Measurements from ENCODE around the gene HEPACAM. TPM values are rescaled to one million over a fixed set of nuclear protein-coding genes. Genes with fewer than 3 reads are reported as not detected.

Gene HEPACAM
- total RNA-seq, 1 donor from 2014 or later, result 0.14 TPM

DNA sequence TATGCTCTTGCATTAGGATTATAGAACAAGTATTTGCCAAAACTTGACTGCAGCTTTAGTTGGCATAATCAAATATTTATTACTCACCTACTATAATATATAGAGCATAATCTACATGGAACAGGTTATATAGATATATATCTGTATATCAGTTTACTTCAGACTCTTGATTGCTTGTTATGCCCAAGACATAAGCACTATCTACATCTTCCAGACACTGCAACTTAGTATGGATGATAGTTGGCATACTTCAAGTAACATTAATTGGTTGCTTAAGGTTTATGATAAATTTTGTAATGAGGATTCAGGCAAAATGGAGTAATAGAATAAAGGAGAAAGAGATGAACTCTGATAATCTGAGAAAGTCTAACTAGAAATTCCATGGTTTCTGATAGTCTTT, 19.2 kb upstream of the HEPACAM start:
- TF ChIP-seq, protein P1, sequence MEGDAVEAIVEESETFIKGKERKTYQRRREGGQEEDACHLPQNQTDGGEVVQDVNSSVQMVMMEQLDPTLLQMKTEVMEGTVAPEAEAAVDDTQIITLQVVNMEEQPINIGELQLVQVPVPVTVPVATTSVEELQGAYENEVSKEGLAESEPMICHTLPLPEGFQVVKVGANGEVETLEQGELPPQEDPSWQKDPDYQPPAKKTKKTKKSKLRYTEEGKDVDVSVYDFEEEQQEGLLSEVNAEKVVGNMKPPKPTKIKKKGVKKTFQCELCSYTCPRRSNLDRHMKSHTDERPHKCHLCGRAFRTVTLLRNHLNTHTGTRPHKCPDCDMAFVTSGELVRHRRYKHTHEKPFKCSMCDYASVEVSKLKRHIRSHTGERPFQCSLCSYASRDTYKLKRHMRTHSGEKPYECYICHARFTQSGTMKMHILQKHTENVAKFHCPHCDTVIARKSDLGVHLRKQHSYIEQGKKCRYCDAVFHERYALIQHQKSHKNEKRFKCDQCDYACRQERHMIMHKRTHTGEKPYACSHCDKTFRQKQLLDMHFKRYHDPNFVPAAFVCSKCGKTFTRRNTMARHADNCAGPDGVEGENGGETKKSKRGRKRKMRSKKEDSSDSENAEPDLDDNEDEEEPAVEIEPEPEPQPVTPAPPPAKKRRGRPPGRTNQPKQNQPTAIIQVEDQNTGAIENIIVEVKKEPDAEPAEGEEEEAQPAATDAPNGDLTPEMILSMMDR (IDR thresholded peaks at IDR 0.05), result no peak
- Histone ChIP-seq H3K4me1 (peaks cover 11% of the 10 kb centered on the region), H3K4me3 (no peak overlapping the region), H3K36me3 (no peaks in the 10 kb centered on the region), H3K9me3 (no peaks in the 10 kb centered on the region), H3K27me3 (no peaks in the 10 kb centered on the region), H3K27ac (no peak overlapping the region)
- ATAC-seq (no peak), DNase-seq (no peak)
- intact Hi-C loops (cut with DNase I), result loop anchor here (5.0 kb wide), 1 partner anchor 172 kb away; no protein-coding TSS in a partner anchor

DNA sequence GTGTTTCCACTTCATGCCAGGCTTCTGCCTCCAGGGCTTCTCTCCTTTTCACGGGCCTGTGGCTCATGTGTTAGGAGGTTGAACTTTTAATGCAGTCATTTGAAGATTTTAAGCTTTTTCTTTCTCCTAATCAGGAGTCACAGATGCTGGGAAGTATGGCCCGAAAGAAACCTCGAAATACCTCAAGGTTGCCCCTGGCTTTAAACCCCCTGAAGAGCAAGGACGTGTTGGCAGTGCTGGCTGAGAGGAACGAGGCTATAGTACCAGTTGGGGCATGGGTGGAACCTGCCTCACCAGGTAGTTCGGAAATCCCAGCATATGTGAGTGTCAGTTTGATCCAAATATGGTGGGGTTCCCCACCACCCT, 18.7 kb upstream of the HEPACAM start:
- no peaks in the 10 kb centered on the region for H3K27me3 ChIP-seq

DNA sequence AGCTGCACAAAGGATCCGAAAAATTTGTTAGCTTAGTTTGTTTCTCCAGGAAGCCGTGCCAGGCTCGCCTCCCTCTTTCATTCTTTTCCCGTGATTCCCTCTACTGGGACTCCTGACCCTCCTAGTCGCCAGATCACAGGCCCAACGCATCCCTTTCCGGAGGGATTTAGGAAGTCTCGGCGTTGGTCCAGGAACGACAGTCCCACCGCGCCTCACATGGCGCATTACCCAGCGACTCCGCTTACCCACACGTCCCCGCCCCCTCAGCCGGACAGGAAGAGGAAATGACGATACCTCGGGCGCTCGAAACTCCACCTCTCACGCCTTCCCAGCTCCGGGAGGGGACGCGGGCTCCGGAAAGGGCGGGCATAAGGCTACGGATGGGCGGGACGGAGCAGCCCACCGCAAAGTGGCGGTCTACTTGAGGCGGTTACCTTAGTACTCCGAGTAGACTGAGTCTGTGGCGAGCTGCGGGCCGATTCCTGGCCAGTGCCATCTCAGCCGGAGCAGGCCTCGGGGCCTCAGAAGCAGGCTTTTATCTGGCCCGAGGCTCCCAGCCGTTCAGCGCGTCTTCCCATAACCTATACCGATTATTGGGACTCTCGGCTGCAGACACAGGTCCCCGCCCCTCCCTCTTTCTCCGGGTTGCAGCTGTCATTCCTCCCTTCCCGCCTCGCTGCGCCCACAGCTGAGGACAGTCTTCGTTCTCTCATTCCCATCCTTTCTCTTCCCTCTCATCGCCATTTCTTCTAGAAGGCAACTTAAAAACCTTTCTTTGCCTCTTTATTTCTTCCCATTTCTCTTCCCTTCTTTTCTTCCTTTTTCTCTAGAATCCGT, 18.1 kb upstream of the HEPACAM start, which contains the start of gene CCDC15:
CCDC15 (plus strand) TSS at position 450 of the 837 bp plus-strand sequence. CDS start 531 bp downstream, outside the sequence.
- H3K27ac ChIP-seq, result peak within 1 kb of the TSS; percentile 82
- H3K9me3 ChIP-seq, result no peaks in the 10 kb centered on the region
- ATAC-seq (peak; percentile 100), DNase-seq (peak; percentile 98)
- peaks cover 11% of the 10 kb centered on the region for H3K4me1 ChIP-seq
- intact Hi-C loops (cut with DNase I), result no loop called here
- no peaks in the 10 kb centered on the region for H3K27me3 ChIP-seq
- peak within 1 kb of the TSS; percentile 82 for H3K4me3 ChIP-seq
- TF ChIP-seq, protein P1 (IDR thresholded peaks at IDR 0.05), result no peak
- H3K36me3 ChIP-seq, result no peaks in the 10 kb centered on the region

More for the DNA sequence above, 18.7 kb upstream of the HEPACAM start:
- ATAC-seq (no peak), DNase-seq (no peak)
- H3K36me3 ChIP-seq, result no peaks in the 10 kb centered on the region
- peak overlapping the region; percentile 82 for H3K27ac ChIP-seq
- intact Hi-C loops (cut with DNase I), result no loop called here
- H3K4me1 ChIP-seq, result peaks cover 11% of the 10 kb centered on the region
- peak overlapping the region; percentile 82 for H3K4me3 ChIP-seq
- TF ChIP-seq, protein P1 (IDR thresholded peaks at IDR 0.05), result no peak
- no peaks in the 10 kb centered on the region for H3K9me3 ChIP-seq

DNA sequence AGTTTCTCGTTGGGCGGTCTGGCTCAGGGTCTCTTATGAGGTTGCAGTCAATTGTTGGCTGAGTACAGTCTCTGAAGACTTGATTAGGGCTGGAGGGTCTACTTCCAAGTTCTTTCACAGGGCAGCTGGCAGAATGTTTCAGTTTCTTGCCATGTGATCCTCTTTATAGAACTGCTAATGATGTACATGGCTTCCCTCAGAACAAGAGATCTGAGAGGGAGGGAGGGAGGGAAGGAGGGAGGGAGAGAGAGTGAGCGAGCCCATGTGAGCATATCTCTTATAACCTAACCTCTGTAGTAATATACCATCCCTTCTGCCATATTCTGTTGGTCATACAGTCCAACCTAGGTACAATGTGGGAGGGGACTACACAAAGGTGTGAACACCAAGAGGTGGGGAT, 15.5 kb upstream of the HEPACAM start:
- intact Hi-C loops (cut with DNase I), result no loop called here
- TF ChIP-seq, protein P1 (IDR thresholded peaks at IDR 0.05), result no peak
- Histone ChIP-seq H3K27ac (no peak overlapping the region), H3K36me3 (no peaks in the 10 kb centered on the region), H3K4me3 (no peak overlapping the region), H3K27me3 (no peaks in the 10 kb centered on the region), H3K4me1 (peaks cover 11% of the 10 kb centered on the region), H3K9me3 (no peaks in the 10 kb centered on the region)
- ATAC-seq, result no peak
- DNase-seq, result no peak

DNA sequence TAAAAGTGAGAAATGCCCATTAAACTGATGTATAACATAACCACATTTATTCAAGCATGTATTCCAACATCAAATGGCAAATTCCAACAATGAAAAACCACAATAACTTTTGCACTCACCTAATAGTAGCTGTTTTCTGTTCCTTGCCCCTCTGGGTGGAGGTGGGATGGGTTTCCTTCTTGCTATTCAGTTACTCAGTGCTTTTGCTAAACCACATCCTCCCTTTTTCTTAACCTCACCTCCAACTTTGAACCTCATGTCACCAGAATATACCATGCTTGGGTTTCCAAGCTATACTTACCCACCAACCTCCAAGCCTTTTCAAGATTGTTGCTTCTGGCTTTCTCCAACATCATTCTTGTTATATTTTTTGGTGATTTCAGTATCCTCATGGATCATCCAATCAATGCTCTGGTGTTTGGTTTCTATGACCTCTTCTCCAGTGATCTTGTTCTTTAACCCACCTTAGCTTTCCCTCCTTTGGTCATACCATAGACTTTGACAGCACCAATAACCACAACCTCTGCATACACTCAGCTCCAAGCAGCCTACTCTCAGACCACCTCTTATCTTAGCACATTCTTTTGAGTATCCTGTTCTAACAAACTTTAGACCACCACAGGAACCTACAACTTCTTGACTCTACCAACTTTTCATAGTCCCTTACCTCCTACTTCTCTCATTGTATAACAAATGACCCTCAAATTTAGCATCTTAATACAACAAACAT, 14.9 kb upstream of the HEPACAM start:
- no peak for ATAC-seq
- intact Hi-C loops (cut with DNase I), result no loop called here
- Histone ChIP-seq H3K36me3 (no peaks in the 10 kb centered on the region), H3K27ac (no peak overlapping the region), H3K27me3 (no peaks in the 10 kb centered on the region), H3K4me3 (no peak overlapping the region), H3K9me3 (no peaks in the 10 kb centered on the region), H3K4me1 (peaks cover 11% of the 10 kb centered on the region)
- TF ChIP-seq, protein P1 (IDR thresholded peaks at IDR 0.05), result no peak
- DNase-seq, result no peak
